HepG2 (cell line): ENCODE results near the gene USP7.

Experiments used
- PRDM15 ChIP-seq: sonication (generic); formaldehyde crosslinking; IDR thresholded peaks from 2 replicates; pipeline ENCODE4 v1.4.0; 2020; ENCODE audit warnings: missing genetic modification reagents
- SP2 ChIP-seq: sonication (generic); formaldehyde crosslinking; IDR thresholded peaks from 2 replicates; pipeline ENCODE4 v1.5.1; 2020; ENCODE audit warnings: mild to moderate bottlenecking, missing genetic modification reagents
- ZBTB44 ChIP-seq: sonication (generic); formaldehyde crosslinking; IDR thresholded peaks from 2 replicates; pipeline ENCODE4 v1.4.0; 2020; ENCODE audit warnings: missing genetic modification reagents
- ZNF142 ChIP-seq: sonication (generic); formaldehyde crosslinking; IDR thresholded peaks from 2 replicates; pipeline ENCODE4 v1.4.0; 2020; ENCODE audit warnings: missing genetic modification reagents

- TF ChIP-seq SP2 (CRISPR knock-in tag) (no peak), ZNF142 (CRISPR knock-in tag) (no peak), ZBTB44 (CRISPR knock-in tag) (no peak), PRDM15 (CRISPR knock-in tag) (no peak)
Measured at GRCh38 chr16:8878523-8878911, 85.2 kb downstream of the USP7 start.
